ENCODE data around the gene VEZT. TPM values are rescaled to one million over a fixed set of nuclear protein-coding genes. Genes with fewer than 3 reads are reported as not detected.

VEZT gene
- total RNA-seq, 2 experiments from 2014 or later = 57.7 to 77.1 TPM

DNA sequence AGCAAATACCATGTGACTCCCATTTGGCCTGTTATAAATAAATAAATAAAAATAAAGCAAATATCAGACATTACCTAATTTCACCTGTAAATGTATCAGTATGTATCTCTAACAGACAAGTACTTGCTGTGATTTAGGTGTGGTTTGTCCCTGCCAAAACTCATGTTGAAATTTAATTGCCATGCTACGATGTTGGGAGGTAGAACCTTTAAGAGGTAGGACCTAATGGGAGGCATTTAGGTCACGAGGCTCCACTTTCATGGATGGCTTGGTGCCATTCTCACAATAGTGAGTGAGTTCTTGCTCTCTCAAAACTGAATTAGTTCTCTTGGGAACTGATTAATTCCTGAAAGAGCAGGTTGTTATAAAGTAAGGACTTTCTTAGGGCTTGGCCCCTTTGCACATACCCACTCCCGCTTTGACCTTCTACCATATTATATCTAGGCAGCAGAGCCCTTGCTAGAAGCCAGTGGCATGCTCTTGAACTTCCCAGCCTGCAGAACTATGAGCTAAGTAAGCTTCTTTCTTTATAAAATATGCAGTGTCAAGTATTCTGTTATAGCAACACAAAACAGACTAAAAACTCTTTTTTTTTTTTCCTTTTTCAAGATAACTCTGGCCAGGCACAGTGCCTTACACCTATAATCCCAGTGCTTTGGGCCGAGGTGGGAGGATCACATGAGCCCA, 26.0 kb downstream of the VEZT start:
- ChIA-PET CTCF (ENCODE audit: unreplicated experiment) (no interaction called here), POLR2A (interaction anchor here (0.6 to 1.0 kb wide), 7 partner anchors 16 to 1173 kb away, joined by 3 to 4 read pairs (median 3); no protein-coding TSS in a partner anchor)
- Histone ChIP-seq H4K20me1 (ENCODE audit: insufficient read depth, low read length) (no peaks in the 10 kb centered on the region), H3K9me2 (ENCODE audit: insufficient read depth, low read length) (no peaks in the 10 kb centered on the region), H3K9me3 (ENCODE audit: low read length) (no peaks in the 10 kb centered on the region), H2AFZ (ENCODE audit: low read length) (no peak overlapping the region), H3K4me3 (ENCODE audit: low read depth, low read length, poor library complexity, severe bottlenecking) (no peak overlapping the region), H3K27ac (ENCODE audit: low read depth, low read length, poor library complexity, severe bottlenecking) (no peak overlapping the region), H3K36me3 (ENCODE audit: insufficient read depth, low read length) (peaks cover 55% of the 10 kb centered on the region), H3K79me2 (ENCODE audit: insufficient read depth, low read depth, low read length) (peaks cover 90% of the 10 kb centered on the region), H3K4me2 (ENCODE audit: low read length) (no peak overlapping the region), H3K4me1 (ENCODE audit: insufficient read depth, low read length, poor library complexity, severe bottlenecking) (peaks cover 8% of the 10 kb centered on the region)
- no peak for TF ChIP-seq EZH2phosphoT487 (IDR thresholded peaks at IDR 0.05; ENCODE audit: borderline replicate concordance, low read depth, low read length)
- TF ChIP-seq, protein P1, sequence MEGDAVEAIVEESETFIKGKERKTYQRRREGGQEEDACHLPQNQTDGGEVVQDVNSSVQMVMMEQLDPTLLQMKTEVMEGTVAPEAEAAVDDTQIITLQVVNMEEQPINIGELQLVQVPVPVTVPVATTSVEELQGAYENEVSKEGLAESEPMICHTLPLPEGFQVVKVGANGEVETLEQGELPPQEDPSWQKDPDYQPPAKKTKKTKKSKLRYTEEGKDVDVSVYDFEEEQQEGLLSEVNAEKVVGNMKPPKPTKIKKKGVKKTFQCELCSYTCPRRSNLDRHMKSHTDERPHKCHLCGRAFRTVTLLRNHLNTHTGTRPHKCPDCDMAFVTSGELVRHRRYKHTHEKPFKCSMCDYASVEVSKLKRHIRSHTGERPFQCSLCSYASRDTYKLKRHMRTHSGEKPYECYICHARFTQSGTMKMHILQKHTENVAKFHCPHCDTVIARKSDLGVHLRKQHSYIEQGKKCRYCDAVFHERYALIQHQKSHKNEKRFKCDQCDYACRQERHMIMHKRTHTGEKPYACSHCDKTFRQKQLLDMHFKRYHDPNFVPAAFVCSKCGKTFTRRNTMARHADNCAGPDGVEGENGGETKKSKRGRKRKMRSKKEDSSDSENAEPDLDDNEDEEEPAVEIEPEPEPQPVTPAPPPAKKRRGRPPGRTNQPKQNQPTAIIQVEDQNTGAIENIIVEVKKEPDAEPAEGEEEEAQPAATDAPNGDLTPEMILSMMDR (conservative IDR thresholded peaks at IDR 0.05; ENCODE audit: low read length) = no peak
- intact Hi-C loops (cut with micrococcal nuclease; ENCODE audit: unreplicated experiment) = no loop called here
- no TSS peak for BruUV-seq (replicated peaks)
- DNase-seq (ENCODE audit: low spot score) = no peak

DNA sequence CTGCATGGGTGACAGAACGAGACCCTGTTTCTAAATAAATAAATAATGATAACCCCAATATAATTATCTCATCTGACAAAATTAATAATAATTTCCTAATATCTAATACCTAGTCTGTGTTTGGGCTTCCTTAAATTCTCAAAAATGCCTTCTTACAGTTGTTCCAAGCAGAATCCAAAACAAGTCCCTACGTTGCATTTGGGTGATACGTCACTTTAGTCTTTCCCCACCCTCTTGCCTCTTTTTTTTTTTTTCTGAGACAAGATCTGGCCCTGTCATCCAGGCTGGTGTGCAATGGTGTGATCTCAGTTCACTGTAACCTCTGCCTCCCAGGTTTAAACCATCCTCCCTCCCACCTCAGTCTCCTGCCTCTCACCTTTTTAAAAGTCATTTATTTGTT, 26.7 kb downstream of the VEZT start:
- Histone ChIP-seq H2AFZ (ENCODE audit: low read length) (no peak overlapping the region), H3K27ac (ENCODE audit: low read depth, low read length, poor library complexity, severe bottlenecking) (no peak overlapping the region), H3K79me2 (ENCODE audit: insufficient read depth, low read depth, low read length) (peaks cover 90% of the 10 kb centered on the region), H3K4me2 (ENCODE audit: low read length) (no peak overlapping the region), H3K4me1 (ENCODE audit: insufficient read depth, low read length, poor library complexity, severe bottlenecking) (peaks cover 8% of the 10 kb centered on the region), H3K36me3 (ENCODE audit: insufficient read depth, low read length) (peaks cover 53% of the 10 kb centered on the region), H3K9me2 (ENCODE audit: insufficient read depth, low read length) (no peaks in the 10 kb centered on the region), H3K4me3 (ENCODE audit: low read depth, low read length, poor library complexity, severe bottlenecking) (no peak overlapping the region), H4K20me1 (ENCODE audit: insufficient read depth, low read length) (no peaks in the 10 kb centered on the region), H3K9me3 (ENCODE audit: low read length) (no peaks in the 10 kb centered on the region)
- TF ChIP-seq, protein P1 (conservative IDR thresholded peaks at IDR 0.05; ENCODE audit: low read length) = no peak
- TF ChIP-seq EZH2phosphoT487 (IDR thresholded peaks at IDR 0.05; ENCODE audit: borderline replicate concordance, low read depth, low read length) = no peak
- intact Hi-C loops (cut with micrococcal nuclease; ENCODE audit: unreplicated experiment) = no loop called here
- no peak for DNase-seq (ENCODE audit: low spot score)
- ChIA-PET CTCF (ENCODE audit: unreplicated experiment) (no interaction called here), POLR2A (interaction anchor here (0.8 to 1.0 kb wide), 2 partner anchors 22 to 23 kb away, joined by 3 to 4 read pairs; no protein-coding TSS in a partner anchor)
- BruUV-seq (replicated peaks) = no TSS peak

DNA sequence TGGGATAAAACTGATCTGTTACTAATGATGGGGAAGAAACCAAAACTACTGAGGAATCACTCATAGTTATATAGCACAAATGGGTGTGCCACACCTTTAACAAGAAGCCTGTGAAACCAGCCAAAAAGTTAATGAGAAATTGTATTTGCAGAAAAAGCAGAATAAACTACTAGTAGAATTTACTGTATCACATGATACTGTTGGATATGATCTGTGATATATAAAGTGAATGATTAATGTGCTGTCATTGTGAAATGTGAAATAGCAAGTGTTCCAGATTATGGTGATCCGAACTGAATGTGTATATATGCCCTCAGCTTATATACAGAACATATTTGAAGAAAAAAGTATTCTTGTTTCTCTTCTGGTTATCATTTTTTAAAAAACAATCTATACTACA, 30.5 kb downstream of the VEZT start:
- H2AFZ ChIP-seq (ENCODE audit: low read length) = no peak overlapping the region
- DNase-seq (ENCODE audit: low spot score) = no peak
- H3K79me2 ChIP-seq (ENCODE audit: insufficient read depth, low read depth, low read length) = peaks cover 85% of the 10 kb centered on the region; the same call in 1 of the 2 replicates
- H3K27ac ChIP-seq (ENCODE audit: low read depth, low read length, poor library complexity, severe bottlenecking) = no peak overlapping the region
- no TSS peak for BruUV-seq (replicated peaks)
- H3K4me2 ChIP-seq (ENCODE audit: low read length) = no peak overlapping the region
- no peak for TF ChIP-seq EZH2phosphoT487 (IDR thresholded peaks at IDR 0.05; ENCODE audit: borderline replicate concordance, low read depth, low read length)
- TF ChIP-seq, protein P1 (conservative IDR thresholded peaks at IDR 0.05; ENCODE audit: low read length) = no peak
- H3K36me3 ChIP-seq (ENCODE audit: insufficient read depth, low read length) = peaks cover 44% of the 10 kb centered on the region
- H3K9me3 ChIP-seq (ENCODE audit: low read length) = no peaks in the 10 kb centered on the region
- H4K20me1 ChIP-seq (ENCODE audit: insufficient read depth, low read length) = no peaks in the 10 kb centered on the region
- no peaks in the 10 kb centered on the region for H3K9me2 ChIP-seq (ENCODE audit: insufficient read depth, low read length)
- peaks cover 8% of the 10 kb centered on the region for H3K4me1 ChIP-seq (ENCODE audit: insufficient read depth, low read length, poor library complexity, severe bottlenecking)
- H3K4me3 ChIP-seq (ENCODE audit: low read depth, low read length, poor library complexity, severe bottlenecking) = no peak overlapping the region
- POLR2A ChIA-PET = interaction anchor here (0.6 to 0.7 kb wide), 3 partner anchors 10 to 18 kb away, joined by 4 read pairs; no protein-coding TSS in a partner anchor
- intact Hi-C loops (cut with micrococcal nuclease; ENCODE audit: unreplicated experiment) = no loop called here
- CTCF ChIA-PET (ENCODE audit: unreplicated experiment) = no interaction called here

Measured in OCI-LY7 (cell line).